ENCODE data around the gene CRLF1. TPM values are rescaled to one million over a fixed set of nuclear protein-coding genes. Genes with fewer than 3 reads are reported as not detected.

The CRLF1 gene
- total RNA-seq, 4 donors from 2014 or later, result 27.4 to 115 (median 43.6) TPM

DNA sequence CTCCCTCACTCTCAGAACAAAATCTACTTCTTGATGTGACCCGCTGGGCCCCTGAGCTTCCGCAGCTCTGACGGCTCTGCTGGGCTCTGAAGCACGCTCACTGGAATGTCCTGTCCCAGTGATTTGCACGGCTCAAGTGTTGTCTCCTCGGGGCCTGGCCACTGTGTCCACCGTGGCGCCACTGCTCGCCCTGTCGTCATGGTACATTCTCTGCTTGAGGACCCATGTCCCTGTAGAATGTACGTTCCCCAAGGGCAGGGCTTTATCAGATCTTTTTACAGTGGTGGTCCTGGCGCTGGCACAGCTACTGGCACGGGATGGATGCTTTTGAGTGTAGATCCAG is 42.3 kb upstream of the CRLF1 start:
- Histone ChIP-seq H3K36me3 (no peaks in the 10 kb centered on the region), H3K4me3 (peak overlapping the region in 1 of 4 donors; percentile 4), H3K4me1 (peaks cover 0 to 86% (median 53%) of the 10 kb centered on the region in 4 donors), H3K27ac (peak overlapping the region; percentile 61 to 95 (median 93)), H3K9me3 (no peaks in the 10 kb centered on the region), H3K27me3 (no peaks in the 10 kb centered on the region)
- DNase-seq (ENCODE audit: low spot score in 2 of 2), result no peak
- TF ChIP-seq POLR2A (IDR thresholded peaks at IDR 0.05) (no peak), EP300 (IDR thresholded peaks at IDR 0.05) (peak in 1 of 2 donors; percentile 20)
- 25% methylated on average over 6 of the region's 13 CpGs; no CpG with 5 or more reads in 1 of the 2 donors for WGBS, 2 donors

DNA sequence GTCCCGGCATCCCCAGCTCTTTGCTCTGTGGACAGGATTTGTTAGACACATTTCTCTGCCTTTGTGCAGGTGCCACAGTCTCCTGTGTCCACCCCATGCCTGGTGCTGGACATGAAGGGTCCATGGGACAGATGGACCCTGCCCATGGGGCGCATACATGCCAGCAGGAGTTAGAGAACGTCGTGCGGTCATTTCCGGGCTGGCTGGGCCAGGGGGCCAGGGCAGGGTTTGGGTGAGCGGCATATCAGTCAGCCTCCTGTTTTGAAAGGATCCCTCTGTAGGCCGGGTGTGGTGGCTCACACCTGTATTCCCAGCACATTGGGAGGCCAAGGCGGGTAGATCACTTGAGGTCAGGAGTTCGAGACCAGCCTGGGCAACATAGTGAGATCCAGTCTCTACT is 41.2 kb upstream of the CRLF1 start:
- DNase-seq (ENCODE audit: low spot score in 2 of 2), result no peak
- H3K9me3 ChIP-seq, result no peaks in the 10 kb centered on the region
- H3K4me1 ChIP-seq, result peaks cover 0 to 90% (median 53%) of the 10 kb centered on the region in 4 donors
- H3K36me3 ChIP-seq, result no peaks in the 10 kb centered on the region
- no peak for TF ChIP-seq POLR2A (IDR thresholded peaks at IDR 0.05)
- TF ChIP-seq EP300 (IDR thresholded peaks at IDR 0.05), result no peak
- TF ChIP-seq CTCF (IDR thresholded peaks at IDR 0.05), result no peak
- no peaks in the 10 kb centered on the region for H3K27me3 ChIP-seq
- H3K4me3 ChIP-seq, result no peak overlapping the region
- H3K27ac ChIP-seq, result peak overlapping the region in 3 of 4 donors; percentile 61 to 95 (median 94)
- 93% methylated on average over 5 to 10 of the region's 10 CpGs for WGBS, 2 donors

GRCh38 chr19:18647371-18647767 is 40.8 kb upstream of the CRLF1 start:
- Histone ChIP-seq H3K27me3 (no peaks in the 10 kb centered on the region), H3K36me3 (no peaks in the 10 kb centered on the region), H3K4me3 (no peak overlapping the region), H3K27ac (peak overlapping the region in 3 of 4 donors; percentile 61 to 95 (median 94)), H3K9me3 (no peaks in the 10 kb centered on the region), H3K4me1 (peaks cover 0 to 86% (median 53%) of the 10 kb centered on the region in 4 donors)
- DNase-seq (ENCODE audit: low spot score in 2 of 2), result no peak
- 71 to 79% methylated on average over 1 of the region's 1 CpG for WGBS, 2 donors
- TF ChIP-seq POLR2A (IDR thresholded peaks at IDR 0.05) (no peak), EP300 (IDR thresholded peaks at IDR 0.05) (no peak), CTCF (IDR thresholded peaks at IDR 0.05) (no peak)

DNA sequence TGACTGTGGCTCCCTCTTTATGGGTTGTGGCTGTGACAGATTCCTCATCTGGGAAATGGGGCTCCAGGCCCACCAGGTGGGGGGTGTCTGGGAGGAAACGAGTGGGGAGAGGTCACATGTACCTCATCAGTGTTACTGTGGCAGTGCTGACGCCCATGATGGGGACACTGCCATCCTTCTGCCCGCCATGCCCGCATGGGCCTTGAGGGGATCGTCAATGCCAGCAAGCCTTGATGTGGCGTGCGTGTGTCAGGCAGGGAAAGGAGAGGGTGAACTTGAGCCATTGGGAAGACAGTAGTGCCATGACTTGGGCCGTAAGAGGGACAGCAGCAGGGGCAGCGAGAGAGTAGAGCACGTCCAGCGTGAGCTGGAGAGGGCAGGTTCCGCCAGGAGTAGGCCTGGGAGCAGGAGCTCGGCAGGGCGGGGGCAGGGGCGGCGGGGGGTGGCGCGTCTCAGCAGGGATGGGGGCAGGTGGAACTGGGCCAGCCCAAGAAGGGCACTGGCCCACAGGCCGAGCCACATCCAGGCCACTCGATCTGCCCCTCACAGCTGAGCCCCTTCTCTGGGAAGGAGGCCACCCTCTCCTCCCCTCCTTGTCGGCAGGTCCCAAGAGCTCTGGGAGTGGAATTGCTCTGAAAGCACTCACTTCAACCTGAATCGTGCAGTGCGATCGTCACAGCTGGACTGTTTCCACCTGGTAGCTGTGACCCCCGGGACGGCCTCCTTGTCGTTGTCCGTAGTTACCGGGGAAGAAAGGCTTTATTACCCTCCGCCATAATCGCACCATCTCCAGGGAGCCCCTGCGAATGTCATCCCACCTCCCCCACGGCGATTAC is 40.2 kb upstream of the CRLF1 start:
- H3K27me3 ChIP-seq, result no peaks in the 10 kb centered on the region
- peaks cover 0 to 82% (median 52%) of the 10 kb centered on the region in 4 donors for H3K4me1 ChIP-seq
- WGBS, 2 donors, result 80 to 90% methylated on average over 31 to 32 of the region's 34 CpGs
- no peak overlapping the region for H3K4me3 ChIP-seq
- DNase-seq (ENCODE audit: low spot score in 2 of 2), result no peak
- TF ChIP-seq POLR2A (IDR thresholded peaks at IDR 0.05) (no peak), CTCF (IDR thresholded peaks at IDR 0.05) (no peak), EP300 (IDR thresholded peaks at IDR 0.05) (no peak)
- no peaks in the 10 kb centered on the region for H3K36me3 ChIP-seq
- peak overlapping the region in 2 of 4 donors; percentile 94 to 95 for H3K27ac ChIP-seq
- H3K9me3 ChIP-seq, result no peaks in the 10 kb centered on the region

DNA sequence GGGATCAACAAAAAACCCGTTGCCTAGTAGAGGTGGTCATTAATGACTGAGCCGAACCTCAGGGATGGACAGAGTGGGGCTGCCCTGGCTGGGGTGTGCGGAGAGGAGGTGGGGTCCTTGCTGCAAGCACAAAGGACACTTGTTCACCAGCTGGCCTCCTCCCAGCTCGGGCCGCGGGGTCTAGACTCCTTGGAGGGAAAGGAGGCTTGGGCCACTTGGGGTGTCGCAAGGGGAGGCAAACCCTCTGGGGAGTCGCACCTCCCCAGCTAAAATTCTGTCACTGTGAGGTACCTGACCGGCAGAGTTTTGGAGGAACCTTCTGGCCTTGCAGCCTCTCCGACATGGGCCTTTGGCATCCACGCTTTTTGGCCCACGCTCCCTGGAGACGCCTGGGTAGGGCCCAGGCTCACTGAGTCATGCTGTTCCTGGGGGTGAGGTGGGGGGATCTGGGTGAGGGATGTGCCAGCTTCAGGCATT is 38.5 kb upstream of the CRLF1 start:
- DNase-seq (ENCODE audit: low spot score in 2 of 2), result no peak
- no peaks in the 10 kb centered on the region for H3K9me3 ChIP-seq
- peak overlapping the region; percentile 28 to 95 (median 80) for H3K27ac ChIP-seq
- peak overlapping the region in 1 of 4 donors; percentile 32 for H3K4me3 ChIP-seq
- no peaks in the 10 kb centered on the region for H3K27me3 ChIP-seq
- no peaks in the 10 kb centered on the region for H3K36me3 ChIP-seq
- TF ChIP-seq POLR2A (IDR thresholded peaks at IDR 0.05) (no peak), EP300 (IDR thresholded peaks at IDR 0.05) (peak in 1 of 2 donors; percentile 39)
- H3K4me1 ChIP-seq, result peaks cover 0 to 65% (median 37%) of the 10 kb centered on the region in 4 donors
- 24 to 32% methylated on average over 13 of the region's 13 CpGs for WGBS, 2 donors
